OCI-M1 (cell line): ENCODE measurements around the gene CDH13.

ENCODE experiments used
- DNase-seq: peaks from one replicate; lab custom pipeline; 2025; lab: John Stamatoyannopoulos, UW

The CDH13 gene

GRCh38 chr16:83248735-83249463 is 622.1 kb downstream of the CDH13 start:
- no peak for DNase-seq

DNA sequence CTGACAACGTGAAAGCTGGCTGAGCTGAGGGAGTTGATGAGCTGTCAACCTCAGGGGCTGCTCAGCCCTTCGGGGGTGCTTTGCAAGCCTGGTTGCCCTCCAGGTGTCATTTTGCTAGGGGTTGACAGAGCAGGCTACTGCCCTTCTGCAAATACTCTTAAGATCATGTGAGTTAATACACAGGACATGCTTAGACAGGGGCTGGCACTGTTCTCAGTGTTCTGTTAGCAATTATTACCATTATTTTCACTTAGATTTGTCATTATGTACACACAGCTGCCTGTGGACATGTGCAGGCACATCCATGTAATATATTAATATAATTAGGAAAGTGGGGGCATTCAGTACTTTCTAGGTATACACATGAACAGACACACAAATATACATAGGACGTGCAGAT is 626.8 kb downstream of the CDH13 start:
- no peak for DNase-seq

- DNase-seq, result no peak
Measured at GRCh38 chr16:83258366-83258928, 631.7 kb downstream of the CDH13 start.

DNA sequence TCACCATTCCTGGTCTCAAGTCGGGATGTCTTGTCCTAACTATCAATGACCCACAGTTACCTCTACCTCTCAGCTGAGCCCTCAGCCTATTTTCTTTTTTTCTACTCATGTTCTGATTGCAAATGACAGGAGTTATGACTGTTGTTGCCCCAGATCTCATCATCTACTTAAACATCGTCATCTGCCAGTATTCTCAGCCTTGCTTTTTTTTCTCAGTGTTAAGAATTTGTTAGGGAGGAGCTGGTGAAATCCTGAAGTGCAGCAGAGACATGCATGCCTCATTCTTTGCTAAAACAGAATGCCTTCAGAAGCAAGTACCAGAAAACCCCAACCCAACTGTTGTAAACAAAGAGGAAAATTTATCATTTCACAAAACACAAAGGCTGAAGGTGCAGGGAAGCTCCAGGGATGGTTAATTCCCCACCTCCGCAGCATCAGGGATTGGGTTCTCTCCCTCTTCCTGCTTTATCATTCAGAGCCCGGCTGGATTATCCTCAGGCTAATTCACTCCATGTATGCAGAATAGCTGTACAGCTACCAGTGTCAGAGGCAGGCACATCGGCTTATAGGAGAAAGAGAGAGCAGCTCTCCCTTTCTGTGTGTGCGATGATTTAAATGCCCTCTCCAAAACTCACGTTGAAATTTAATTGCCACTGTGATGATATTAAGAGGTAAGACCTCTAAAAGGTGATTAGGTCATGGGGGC is 640.2 kb downstream of the CDH13 start:
- DNase-seq, result no peak

DNA sequence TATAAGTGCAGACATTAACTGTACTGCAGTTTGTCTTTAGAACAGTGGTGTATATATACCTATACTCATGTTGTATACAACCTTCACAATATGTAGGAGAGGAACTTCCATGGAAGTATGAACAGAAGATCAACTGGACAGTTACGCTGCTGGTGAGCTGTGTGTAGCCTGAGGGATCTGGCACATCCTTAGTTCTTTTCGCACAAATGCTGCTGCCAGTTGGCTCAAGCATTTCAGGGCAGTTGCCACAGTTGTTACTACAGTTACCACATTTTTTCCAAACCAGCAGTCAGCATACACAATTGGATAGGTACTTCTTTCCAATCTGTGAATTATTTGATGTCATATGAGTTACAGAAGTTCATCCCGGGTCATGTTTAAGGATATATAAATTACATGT is 641.4 kb downstream of the CDH13 start:
- no peak for DNase-seq

GRCh38 chr16:83269048-83269447 is 642.3 kb downstream of the CDH13 start:
- no peak for DNase-seq

DNA sequence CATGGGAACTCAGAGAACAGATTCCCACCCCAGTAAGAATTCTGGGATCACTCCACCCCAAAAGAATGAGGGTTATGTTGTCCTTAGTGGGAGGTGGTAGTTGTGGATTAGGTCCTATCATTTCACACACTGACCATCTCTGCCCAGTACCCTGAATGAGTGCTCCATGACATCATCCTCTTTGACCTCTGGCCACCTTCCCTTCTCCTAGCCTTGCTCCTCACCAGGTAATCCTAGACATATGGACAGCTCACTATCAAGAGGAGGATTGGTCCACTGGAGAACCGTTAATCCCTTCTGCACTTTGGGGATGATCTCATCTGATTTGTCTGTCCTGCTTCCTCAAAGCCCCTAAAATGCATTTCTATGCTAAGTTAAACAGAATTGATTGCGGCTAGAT is 642.8 kb downstream of the CDH13 start:
- no peak for DNase-seq

GRCh38 chr16:83270061-83270460 is 643.3 kb downstream of the CDH13 start:
- DNase-seq, result no peak

DNA sequence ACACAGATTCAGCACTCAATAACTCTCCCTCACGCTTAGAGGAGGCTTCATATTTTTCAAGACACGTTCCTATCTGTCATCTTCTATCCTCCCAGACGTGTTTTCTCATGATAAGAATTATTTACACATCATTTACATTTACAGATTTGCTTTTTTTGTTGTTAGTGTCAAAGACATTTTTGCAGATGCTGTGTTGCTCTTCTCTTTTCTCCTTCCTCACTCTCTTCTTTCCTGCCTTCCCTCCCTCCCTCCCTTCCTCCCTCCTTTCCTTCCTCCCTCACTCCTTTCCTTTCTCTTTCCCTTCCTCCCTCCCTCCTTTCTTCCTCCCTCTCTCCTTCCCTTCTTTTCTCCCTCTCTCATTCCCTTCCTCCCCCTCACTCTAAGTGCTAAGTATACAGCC is 643.9 kb downstream of the CDH13 start:
- DNase-seq, result no peak

- DNase-seq, result no peak
Measured at GRCh38 chr16:83271123-83271522, 644.4 kb downstream of the CDH13 start.

DNA sequence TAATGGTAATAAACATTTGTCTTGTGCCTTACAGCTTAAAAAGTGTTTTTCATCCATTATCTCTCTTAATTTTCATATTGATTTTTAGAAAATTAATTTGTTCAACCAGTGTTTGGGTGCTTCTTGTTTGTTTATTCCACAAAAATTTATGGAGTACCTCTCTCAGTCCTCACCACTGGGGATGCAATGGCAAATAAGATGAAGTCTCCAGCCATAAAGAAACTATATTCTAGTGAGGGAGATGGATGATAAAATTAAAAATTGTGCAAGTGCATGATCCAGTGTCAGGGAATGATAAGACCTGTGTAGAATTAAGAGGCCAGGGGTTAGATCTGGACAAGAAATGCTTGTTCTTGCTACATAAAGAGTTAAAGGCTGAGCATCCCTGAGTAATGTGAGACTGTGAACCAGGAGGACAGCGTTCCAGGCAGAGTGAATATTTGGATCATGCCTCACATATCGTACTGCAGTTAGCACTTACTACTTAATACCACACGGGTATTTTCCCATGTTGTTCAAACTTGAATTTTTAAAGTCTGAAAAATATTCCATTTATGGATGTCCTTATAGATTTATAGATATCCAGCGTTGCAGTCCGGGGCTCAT is 645.3 kb downstream of the CDH13 start:
- DNase-seq, result no peak

DNA sequence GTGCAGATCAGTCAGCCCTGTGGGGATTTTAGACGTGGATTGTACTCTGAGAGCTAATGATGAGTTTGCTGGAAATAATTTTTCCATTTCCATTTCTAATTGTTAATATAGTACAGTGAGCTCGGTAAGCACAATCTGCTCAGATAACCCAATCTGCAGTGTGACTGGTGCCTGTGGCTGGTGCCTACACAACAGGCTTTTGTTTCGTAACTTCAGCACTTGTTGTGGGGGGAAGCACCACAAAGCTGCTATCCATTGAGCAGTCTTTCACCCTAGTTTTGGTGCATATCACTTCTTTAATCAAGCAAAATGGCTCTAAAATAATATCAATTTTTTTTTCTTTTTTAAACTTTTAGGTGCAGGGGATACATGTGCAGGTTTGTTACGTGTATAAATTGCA is 646.1 kb downstream of the CDH13 start:
- no peak for DNase-seq

DNA sequence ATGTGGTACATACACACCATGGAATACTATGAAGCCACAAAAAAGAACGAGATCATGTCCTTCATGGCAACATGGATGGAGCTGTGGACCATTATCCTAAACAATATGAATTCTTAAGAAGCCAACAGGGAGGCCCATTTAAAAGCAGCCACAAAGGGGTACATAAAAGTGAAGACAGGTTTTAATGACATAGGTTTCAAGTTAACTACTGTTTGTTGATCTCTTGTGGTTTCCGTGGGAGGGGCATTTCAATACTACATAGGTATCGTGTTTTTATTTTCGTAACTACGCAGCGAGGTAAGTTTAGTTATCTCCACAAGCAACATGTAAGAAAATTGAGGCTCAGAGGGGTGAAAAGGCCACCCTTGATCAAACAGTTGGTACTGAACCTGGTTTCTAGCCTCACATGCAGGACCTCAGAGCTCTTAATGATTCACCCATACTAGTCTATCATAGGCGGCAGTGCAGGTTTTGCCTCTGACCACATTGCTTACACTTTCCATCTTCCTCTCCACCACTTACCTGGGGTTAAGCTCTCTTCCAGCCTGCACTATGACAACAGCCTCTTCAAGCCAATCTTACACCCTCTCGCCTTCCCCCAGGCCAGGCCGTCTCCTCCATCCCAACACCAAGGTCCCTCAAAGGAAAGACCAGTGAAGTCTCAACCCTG is 646.9 kb downstream of the CDH13 start:
- DNase-seq, result no peak

DNA sequence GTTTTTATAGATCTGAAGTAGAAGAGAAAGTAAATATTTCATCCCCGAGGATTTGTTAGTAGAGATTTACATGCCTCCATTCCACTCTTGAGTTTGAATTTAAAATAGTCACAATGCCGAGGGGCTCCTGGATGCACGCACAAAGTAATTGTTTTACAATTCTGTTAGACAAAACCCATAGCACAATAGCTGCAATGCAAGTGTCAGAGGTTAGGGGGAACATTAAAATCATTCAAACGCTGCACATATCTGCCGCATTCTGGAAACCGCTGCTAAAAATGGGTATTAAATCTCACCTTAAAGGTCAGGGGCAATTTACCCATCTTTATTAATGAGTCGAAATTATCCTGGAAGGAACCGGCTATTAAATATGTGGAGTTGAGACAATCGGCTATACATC is 652.5 kb downstream of the CDH13 start:
- no peak for DNase-seq

DNA sequence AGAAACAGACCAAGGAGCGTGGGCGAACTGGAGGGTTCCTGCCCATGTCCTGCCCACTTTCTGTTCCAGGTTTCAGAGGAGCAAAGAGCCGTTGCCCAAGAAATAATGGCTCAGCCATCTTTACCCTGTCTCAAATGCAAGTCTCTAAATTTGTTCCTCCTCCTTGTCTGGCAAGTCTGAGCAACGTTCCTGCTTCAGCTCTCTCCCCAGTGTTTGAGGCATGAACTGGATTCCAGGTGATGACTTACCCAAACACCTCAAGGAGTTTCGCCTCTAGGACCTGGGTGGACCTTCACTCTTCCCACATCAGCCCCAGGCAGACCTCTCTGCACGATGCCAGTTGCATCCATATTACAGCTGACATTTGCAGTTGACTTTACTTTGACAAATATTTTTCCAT is 659.2 kb downstream of the CDH13 start:
- no peak for DNase-seq

DNA sequence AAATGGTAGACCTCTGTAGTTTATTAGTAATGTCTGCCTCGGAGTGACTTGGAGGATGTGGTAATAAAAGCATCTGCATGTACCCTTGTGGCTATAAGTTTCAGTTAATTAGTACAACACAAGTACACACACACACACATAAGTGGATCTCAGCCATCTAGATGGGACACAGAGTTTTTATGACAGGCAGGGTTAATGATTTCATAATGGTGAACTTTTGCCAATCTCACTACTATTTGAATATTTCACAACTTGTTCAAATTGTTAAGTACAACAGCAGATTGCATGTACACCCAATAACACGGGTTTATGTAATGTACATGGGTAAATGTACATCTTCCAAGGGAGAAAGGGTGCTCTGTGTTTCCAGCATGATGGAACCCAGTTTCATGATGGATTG is 669.7 kb downstream of the CDH13 start:
- no peak for DNase-seq

GRCh38 chr16:83298541-83298940 is 671.8 kb downstream of the CDH13 start:
- no peak for DNase-seq

GRCh38 chr16:83300326-83300725 is 673.6 kb downstream of the CDH13 start:
- DNase-seq, result no peak

GRCh38 chr16:83301971-83302370 is 675.2 kb downstream of the CDH13 start:
- DNase-seq, result no peak

- no peak for DNase-seq
Measured at GRCh38 chr16:83302853-83303252, 676.1 kb downstream of the CDH13 start.

DNA sequence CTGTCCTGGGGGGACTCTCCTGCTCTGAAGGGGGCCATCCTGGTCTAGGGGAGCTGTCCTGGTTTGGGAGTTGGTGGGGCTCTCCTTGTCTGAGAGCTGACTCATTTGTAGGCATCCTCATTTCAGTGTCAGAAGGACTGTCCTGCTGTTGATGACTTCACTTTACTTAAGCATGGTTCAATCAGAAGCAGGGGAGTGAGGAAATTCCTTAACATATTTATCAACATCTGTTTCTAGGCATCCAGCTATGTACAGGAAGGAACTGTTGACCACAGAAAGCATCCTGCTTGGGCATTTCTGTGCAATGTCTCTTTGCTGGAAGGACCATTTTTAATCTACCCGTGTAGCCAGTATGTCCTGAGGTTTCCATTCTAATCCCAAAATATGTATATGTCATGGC is 678.3 kb downstream of the CDH13 start:
- DNase-seq, result no peak

DNA sequence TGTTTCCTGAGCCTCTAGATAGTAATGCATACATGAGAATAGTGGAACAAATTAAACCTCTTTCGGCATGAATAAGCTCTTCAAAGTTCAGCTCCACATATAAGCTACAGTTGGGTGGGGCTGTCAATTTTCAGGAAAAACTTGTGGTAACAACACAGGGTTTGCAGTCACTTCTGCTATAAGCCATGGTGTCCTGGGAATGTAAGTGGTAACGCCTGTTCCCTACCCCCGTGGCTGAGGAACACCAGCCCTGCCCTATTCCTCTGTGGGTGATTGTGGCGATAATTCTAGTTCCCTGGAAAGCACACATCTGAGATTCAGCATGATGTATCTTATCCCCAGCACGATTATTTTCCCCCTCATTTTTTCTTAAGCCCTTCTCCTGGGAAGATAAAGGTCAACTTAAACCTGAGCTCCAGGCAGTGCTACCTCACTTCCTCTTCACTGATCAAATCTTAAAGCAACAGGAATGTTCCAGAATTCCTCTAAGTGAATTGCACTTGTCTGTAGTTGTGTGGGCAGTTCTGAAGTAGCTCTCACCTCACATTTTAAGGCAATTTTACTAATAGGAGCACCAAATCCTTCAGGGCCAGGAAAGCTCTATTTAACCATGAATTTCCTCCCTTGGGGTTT is 680.3 kb downstream of the CDH13 start:
- no peak for DNase-seq
